Muscle layer of colon (tissue), 2 donors: ENCODE data around the gene VANGL2.

Source experiments
- H3K27ac ChIP-seq: one replicate; pipeline ENCODE4 v1.7.0; 2013; ENCODE audit warnings: low read depth, mild to moderate bottlenecking, low read length, moderate library complexity
- H3K27me3 ChIP-seq, 2 donors: one replicate each; pipeline ENCODE4 v1.7.0; 2013; ENCODE audit warnings: low read length in 2 of 2, mild to moderate bottlenecking in 2 of 2; ENCODE audit not compliant: insufficient read depth in 2 of 2, control insufficient read depth in 1 of 2
- H3K36me3 ChIP-seq: one replicate; pipeline ENCODE4 v1.7.0; 2013; ENCODE audit warnings: mild to moderate bottlenecking, low read length; ENCODE audit not compliant: insufficient read depth
- H3K4me1 ChIP-seq: one replicate; pipeline ENCODE4 v1.7.0; 2013; ENCODE audit warnings: mild to moderate bottlenecking, low read length; ENCODE audit not compliant: insufficient read depth
- H3K4me3 ChIP-seq, 2 donors: one replicate each; pipeline ENCODE4 v1.7.0; 2013; ENCODE audit warnings: low read length in 2 of 2, low read depth in 1 of 2, mild to moderate bottlenecking in 1 of 2, moderate library complexity in 1 of 2
- H3K9ac ChIP-seq: one replicate; pipeline ENCODE4 v1.7.0; 2013; ENCODE audit warnings: low read length
- H3K9me3 ChIP-seq: one replicate; pipeline ENCODE4 v1.7.0; 2013; ENCODE audit warnings: mild to moderate bottlenecking, low read length
- donor health status: abdominal sarcoma.
- donor health status: Adenocarcinoma of cecum.

Gene VANGL2

DNA sequence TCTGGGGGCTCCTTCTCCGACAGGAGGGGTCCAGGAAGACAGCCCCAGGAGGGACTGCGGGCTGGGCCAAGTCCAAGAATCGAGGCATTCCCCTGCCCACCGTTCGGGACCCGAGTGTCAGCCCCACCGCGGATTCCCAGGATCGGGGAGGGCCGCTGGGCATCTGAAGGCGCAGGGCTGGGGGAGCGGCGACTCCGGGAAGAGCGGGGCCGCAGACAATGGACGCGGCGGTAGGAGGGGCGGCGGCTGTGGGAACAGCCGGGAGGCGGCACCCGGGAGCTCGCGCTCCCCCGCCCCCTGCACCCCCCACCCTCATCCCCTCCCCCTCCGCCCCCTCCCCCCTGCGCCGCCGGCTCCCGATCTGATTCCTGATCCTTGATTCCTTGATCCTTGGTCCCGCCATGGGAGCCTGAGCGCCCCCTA is at the start of gene VANGL2:
TSS of gene VANGL2 (plus strand) at position 342 of the 423 bp plus-strand sequence. CDS start 15,274 bp downstream, outside the sequence.
- peak within 1 kb of the TSS; percentile 77 for H3K27ac ChIP-seq
- H3K4me3 ChIP-seq: peak within 1 kb of the TSS; percentile 71 to 92
- H3K9ac ChIP-seq: peak within 1 kb of the TSS; percentile 46
- H3K27me3 ChIP-seq: no peaks in the 10 kb centered on the region
- H3K4me1 ChIP-seq: peaks cover 8% of the 10 kb centered on the region
- no peaks in the 10 kb centered on the region for H3K36me3 ChIP-seq
- H3K9me3 ChIP-seq: no peaks in the 10 kb centered on the region

DNA sequence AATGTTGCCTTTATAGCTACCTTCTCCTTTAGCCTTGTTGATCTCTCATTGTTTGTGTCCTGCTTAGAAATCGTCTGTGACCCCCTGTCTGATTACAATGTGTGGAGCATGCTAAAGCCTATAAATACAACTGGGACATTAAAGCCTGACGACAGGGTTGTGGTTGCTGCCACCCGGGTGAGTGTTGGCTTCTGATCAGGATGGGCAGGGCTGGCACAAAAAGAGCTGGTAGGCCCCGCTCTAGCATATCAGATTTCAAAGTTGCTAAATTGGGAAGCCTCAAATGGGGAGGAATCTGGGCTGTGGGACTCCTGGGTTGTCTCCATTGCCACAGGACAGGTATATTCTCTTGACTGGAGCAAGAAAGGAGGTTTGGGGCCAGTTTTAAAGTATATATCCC is 48.7 kb upstream of the VANGL2 start:
- Histone ChIP-seq H3K27ac (no peak overlapping the region), H3K9me3 (no peaks in the 10 kb centered on the region), H3K4me1 (no peaks in the 10 kb centered on the region), H3K9ac (no peak overlapping the region), H3K36me3 (peaks cover 93% of the 10 kb centered on the region), H3K27me3 (no peaks in the 10 kb centered on the region), H3K4me3 (no peak overlapping the region)

DNA sequence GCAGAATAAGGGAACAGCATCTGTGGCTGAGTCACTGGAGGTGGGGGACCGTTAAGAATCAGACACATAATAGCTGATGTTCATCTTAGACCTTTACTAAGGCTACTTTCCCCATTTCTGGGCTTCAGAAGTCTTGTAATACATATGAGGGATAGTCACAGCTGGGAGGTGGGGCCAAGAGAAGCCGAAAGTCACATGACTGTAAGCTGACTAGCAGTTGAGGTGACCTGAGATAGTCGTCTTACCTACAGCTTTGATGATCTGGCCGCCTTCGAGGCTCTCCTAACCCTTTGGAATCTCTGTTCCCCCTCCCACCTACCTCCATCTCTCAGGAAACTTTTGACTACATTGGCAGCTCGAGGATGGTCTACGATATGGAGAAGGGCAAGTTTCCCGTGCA is 47.8 kb upstream of the VANGL2 start:
- no peaks in the 10 kb centered on the region for H3K9me3 ChIP-seq
- no peak overlapping the region for H3K4me3 ChIP-seq
- no peaks in the 10 kb centered on the region for H3K27me3 ChIP-seq
- H3K36me3 ChIP-seq: peaks cover 96% of the 10 kb centered on the region
- H3K27ac ChIP-seq: no peak overlapping the region
- H3K9ac ChIP-seq: no peak overlapping the region
- no peaks in the 10 kb centered on the region for H3K4me1 ChIP-seq

- Histone ChIP-seq H3K9ac (no peak overlapping the region), H3K36me3 (peaks cover 96% of the 10 kb centered on the region), H3K27ac (no peak overlapping the region), H3K4me3 (no peak overlapping the region), H3K9me3 (no peaks in the 10 kb centered on the region), H3K27me3 (no peaks in the 10 kb centered on the region), H3K4me1 (no peaks in the 10 kb centered on the region)
These were observed 47.1 kb upstream of the VANGL2 start for GRCh38 chr1:160353223-160353622.

DNA sequence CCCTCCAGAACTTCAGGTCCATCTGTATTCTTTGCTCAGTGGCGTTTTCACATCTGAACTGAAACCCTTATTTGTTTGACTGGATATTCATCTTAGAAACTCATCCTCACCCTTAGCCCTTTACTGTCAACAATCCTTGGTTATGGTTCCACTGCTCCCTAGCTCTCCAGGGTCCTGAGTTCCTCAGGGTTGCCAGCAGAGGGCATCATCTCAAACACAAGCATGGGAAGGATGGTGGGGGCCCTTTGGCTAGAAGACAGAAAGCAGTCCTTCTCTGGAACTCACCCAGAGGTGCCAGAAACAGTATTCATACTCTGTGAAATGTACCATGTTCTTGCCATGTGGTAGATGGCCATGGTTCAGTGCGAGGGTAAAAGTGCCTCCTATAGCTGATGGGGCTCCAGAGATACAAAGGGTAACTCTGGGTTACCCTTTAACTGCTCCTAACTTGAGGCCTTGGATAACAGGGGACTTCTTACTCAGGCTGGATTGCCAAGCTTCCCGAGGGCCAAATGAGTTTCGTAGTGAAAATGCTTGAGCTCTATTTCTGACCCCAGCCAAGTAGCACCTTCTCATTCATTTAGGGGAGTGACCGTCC is 45.9 kb upstream of the VANGL2 start:
- no peaks in the 10 kb centered on the region for H3K4me1 ChIP-seq
- no peak overlapping the region for H3K9ac ChIP-seq
- no peak overlapping the region for H3K4me3 ChIP-seq
- peaks cover 89% of the 10 kb centered on the region for H3K36me3 ChIP-seq
- no peaks in the 10 kb centered on the region for H3K9me3 ChIP-seq
- no peak overlapping the region for H3K27ac ChIP-seq
- H3K27me3 ChIP-seq: no peaks in the 10 kb centered on the region

GRCh38 chr1:160357286-160358002 is 42.9 kb upstream of the VANGL2 start:
- Histone ChIP-seq H3K9ac (no peak overlapping the region), H3K36me3 (peaks cover 60% of the 10 kb centered on the region), H3K4me1 (no peaks in the 10 kb centered on the region), H3K27me3 (no peaks in the 10 kb centered on the region), H3K9me3 (no peaks in the 10 kb centered on the region), H3K27ac (no peak overlapping the region), H3K4me3 (no peak overlapping the region)

GRCh38 chr1:160358073-160358472 is 42.3 kb upstream of the VANGL2 start:
- peaks cover 54% of the 10 kb centered on the region for H3K36me3 ChIP-seq
- H3K4me3 ChIP-seq: no peak overlapping the region
- H3K27ac ChIP-seq: no peak overlapping the region
- H3K27me3 ChIP-seq: no peaks in the 10 kb centered on the region
- no peak overlapping the region for H3K9ac ChIP-seq
- H3K9me3 ChIP-seq: no peaks in the 10 kb centered on the region
- H3K4me1 ChIP-seq: no peaks in the 10 kb centered on the region

DNA sequence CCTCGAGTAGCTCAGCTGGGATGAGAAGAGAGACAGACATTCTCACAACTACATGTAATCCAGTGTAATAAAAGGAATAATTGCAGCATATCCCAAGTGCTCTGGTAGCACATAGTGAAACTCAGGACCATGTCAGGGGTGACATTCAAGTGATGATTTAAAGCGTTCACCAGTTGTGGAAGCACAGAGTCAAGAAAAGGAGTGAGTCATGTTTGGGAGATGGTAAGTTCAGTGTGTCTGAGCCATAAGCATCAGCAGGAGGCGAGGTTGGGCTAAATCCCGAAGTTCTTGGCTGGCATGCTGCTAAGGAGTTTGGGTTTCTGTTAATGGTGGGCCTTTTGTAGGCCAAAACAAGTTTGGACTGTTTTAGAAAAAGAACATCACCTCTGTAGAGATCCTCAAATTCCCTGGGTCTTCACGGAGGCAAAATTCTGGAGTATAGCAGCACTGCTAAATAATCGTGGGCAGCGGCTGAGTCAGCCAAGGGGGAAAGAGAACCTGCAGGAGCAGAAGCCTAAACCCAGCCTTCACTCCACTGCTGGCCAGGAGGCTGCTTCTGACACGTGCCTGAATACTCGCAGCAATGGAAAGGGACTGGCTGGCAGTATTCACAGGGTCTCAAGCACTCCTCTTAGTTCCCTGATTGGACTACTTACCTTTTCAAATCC is 40.7 kb upstream of the VANGL2 start:
- H3K9ac ChIP-seq: no peak overlapping the region
- no peak overlapping the region for H3K4me3 ChIP-seq
- no peaks in the 10 kb centered on the region for H3K9me3 ChIP-seq
- H3K27me3 ChIP-seq: no peaks in the 10 kb centered on the region
- no peak overlapping the region for H3K27ac ChIP-seq
- H3K36me3 ChIP-seq: peaks cover 38% of the 10 kb centered on the region
- no peaks in the 10 kb centered on the region for H3K4me1 ChIP-seq

DNA sequence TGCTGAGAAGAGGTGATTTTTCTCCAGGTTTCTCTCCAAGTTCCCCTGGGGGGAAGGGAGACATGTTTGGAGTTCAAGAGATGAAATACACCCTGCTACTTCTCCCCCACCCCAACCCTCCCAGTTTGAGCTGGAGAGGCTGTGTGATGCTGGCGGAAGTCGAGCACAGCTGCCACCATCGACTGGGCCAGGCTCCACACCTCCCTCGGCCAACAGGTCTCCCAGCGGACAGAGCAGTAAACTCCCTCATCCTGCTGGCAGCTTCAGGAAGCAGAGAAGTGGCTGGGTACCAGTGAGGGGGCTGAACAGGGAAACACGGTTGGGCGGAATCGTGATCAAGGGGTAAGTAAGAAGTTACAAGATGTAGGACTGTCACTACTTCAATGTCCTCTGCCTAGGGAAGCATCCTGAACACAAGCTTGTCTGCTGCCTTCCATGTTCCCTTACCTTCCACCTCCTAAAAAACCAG is 40.1 kb upstream of the VANGL2 start:
- no peak overlapping the region for H3K27ac ChIP-seq
- H3K36me3 ChIP-seq: peaks cover 32% of the 10 kb centered on the region
- H3K9ac ChIP-seq: no peak overlapping the region
- H3K27me3 ChIP-seq: no peaks in the 10 kb centered on the region
- no peaks in the 10 kb centered on the region for H3K4me1 ChIP-seq
- H3K4me3 ChIP-seq: no peak overlapping the region
- no peaks in the 10 kb centered on the region for H3K9me3 ChIP-seq

GRCh38 chr1:160361199-160361598 is 39.2 kb upstream of the VANGL2 start:
- Histone ChIP-seq H3K4me3 (no peak overlapping the region), H3K36me3 (peaks cover 23% of the 10 kb centered on the region), H3K27me3 (no peaks in the 10 kb centered on the region), H3K27ac (no peak overlapping the region), H3K9me3 (no peaks in the 10 kb centered on the region), H3K4me1 (no peaks in the 10 kb centered on the region), H3K9ac (no peak overlapping the region)

GRCh38 chr1:160361814-160362167 is 38.6 kb upstream of the VANGL2 start:
- H3K27me3 ChIP-seq: no peaks in the 10 kb centered on the region
- no peak overlapping the region for H3K9ac ChIP-seq
- no peak overlapping the region for H3K4me3 ChIP-seq
- H3K4me1 ChIP-seq: no peaks in the 10 kb centered on the region
- H3K27ac ChIP-seq: no peak overlapping the region
- no peaks in the 10 kb centered on the region for H3K9me3 ChIP-seq
- peaks cover 17% of the 10 kb centered on the region for H3K36me3 ChIP-seq
